CD4-positive, alpha-beta T cell (primary cell): ENCODE results near the gene EHMT2. TPM values are rescaled to one million over a fixed set of nuclear protein-coding genes. Genes with fewer than 3 reads are reported as not detected.
"Not testable (repeated sequence)": the region's sequence is repeated elsewhere in the genome, so short reads cannot be mapped to it uniquely, and the experiment has no call there.

Experiments
- ATAC-seq: fragments of 200-7000 bp; cut with Tn5 transposase; one replicate; pipeline ENCODE4 v1.10.0; 2022; ENCODE audit warnings: mild to moderate bottlenecking; ENCODE audit not compliant: poor library complexity
- CTCF ChIA-PET: fragments of 350-600 bp; sonication (Branson Sonifier 250); formaldehyde crosslinking; loops from one replicate; lab custom pipeline; 2021; ENCODE audit warnings: antibody characterized with exemption, inconsistent platforms; lab: Charles Lee
- POLR2A ChIA-PET: fragments of 350-600 bp; sonication (Branson Sonifier 250); formaldehyde crosslinking; loops from one replicate; lab custom pipeline; 2021; ENCODE audit warnings: antibody characterized with exemption, inconsistent platforms; lab: Charles Lee
- DNase-seq, 14 experiments: peaks; one replicate each; pipeline ENCODE4 v3.0.0-alpha.2; 2013 to 2020; ENCODE audit warnings: mixed read lengths in 2 of 14
- H3K27ac ChIP-seq, 2 donors: one replicate each; pipeline versions ENCODE4 v1.5.1 to v1.7.0; 2013; ENCODE audit warnings: low read length in 2 of 2, low read depth in 1 of 2, mild to moderate bottlenecking in 1 of 2
- H3K27me3 ChIP-seq, 2 experiments: 1 replicate in 1 of 2; 2 replicates in 1 of 2; pipeline versions ENCODE4 v1.6.1 to v1.7.0; 2013; ENCODE audit warnings: low read length in 2 of 2, control low read depth in 1 of 2, mild to moderate bottlenecking in 1 of 2, moderate library complexity in 1 of 2; ENCODE audit not compliant: insufficient read depth in 2 of 2, control insufficient read depth in 1 of 2
- H3K36me3 ChIP-seq: one replicate; pipeline ENCODE4 v1.6.1; 2013; ENCODE audit warnings: low read length, control low read depth; ENCODE audit not compliant: insufficient read depth
- H3K4me1 ChIP-seq: one replicate; pipeline ENCODE4 v1.6.1; 2013; ENCODE audit warnings: low read length, control low read depth; ENCODE audit not compliant: insufficient read depth
- H3K4me3 ChIP-seq: one replicate; pipeline ENCODE4 v1.5.1; 2013; ENCODE audit warnings: mild to moderate bottlenecking, low read length, moderate library complexity
- H3K9me3 ChIP-seq, 2 experiments: 1 replicate in 1 of 2; 2 replicates in 1 of 2; pipeline versions ENCODE4 v1.6.1 to v1.7.0; 2013; ENCODE audit warnings: low read length in 2 of 2, mild to moderate bottlenecking in 2 of 2, control low read depth in 1 of 2, moderate library complexity in 1 of 2; ENCODE audit not compliant: control insufficient read depth in 1 of 2, insufficient read depth in 1 of 2
- H3K27ac Mint-ChIP-seq: one replicate; pipeline ENCODE4 v1.8.0; 2020; ENCODE audit warnings: mixed read lengths
- H3K27me3 Mint-ChIP-seq: one replicate; pipeline ENCODE4 v1.8.0; 2021; ENCODE audit warnings: mixed read lengths
- H3K36me3 Mint-ChIP-seq: one replicate; pipeline ENCODE4 v1.8.0; 2021; ENCODE audit warnings: low read depth, mixed read lengths
- H3K4me1 Mint-ChIP-seq: one replicate; pipeline ENCODE4 v1.8.0; 2021; ENCODE audit warnings: low read depth, mixed read lengths
- H3K4me3 Mint-ChIP-seq: one replicate; pipeline ENCODE4 v1.8.0; 2020; ENCODE audit warnings: mild to moderate bottlenecking, mixed read lengths
- H3K9me3 Mint-ChIP-seq: one replicate; pipeline ENCODE4 v1.8.0; 2020; ENCODE audit warnings: mixed read lengths
- intact Hi-C, 2 experiments: fragments of 100-400 bp; cut with DNase I in 1 of 2; cut with micrococcal nuclease in 1 of 2; formaldehyde crosslinking; loops; one replicate each; pipeline versions ENCODE4 v1.15.1 to v1.9.0; 2023 to 2025; cut with DNase I, micrococcal nuclease
- total RNA-seq, 174 experiments: library from RNA in 2 of 174; stranded (reverse) in 2 of 174; gene quantifications; one replicate each; pipeline ENCODE4 v1.2.3 and lab custom pipeline; 2021 to 2026
- TF ChIP-seq, protein P1 (sequence below): fragments of 200-600 bp; IDR thresholded peaks from one replicate; pipeline ENCODE4 v1.8.0; 2022; ENCODE audit warnings: antibody characterized with exemption, mild to moderate bottlenecking

The EHMT2 gene
- total RNA-seq, 2 experiments from 2014 or later, result 36.3 to 36.6 TPM

DNA sequence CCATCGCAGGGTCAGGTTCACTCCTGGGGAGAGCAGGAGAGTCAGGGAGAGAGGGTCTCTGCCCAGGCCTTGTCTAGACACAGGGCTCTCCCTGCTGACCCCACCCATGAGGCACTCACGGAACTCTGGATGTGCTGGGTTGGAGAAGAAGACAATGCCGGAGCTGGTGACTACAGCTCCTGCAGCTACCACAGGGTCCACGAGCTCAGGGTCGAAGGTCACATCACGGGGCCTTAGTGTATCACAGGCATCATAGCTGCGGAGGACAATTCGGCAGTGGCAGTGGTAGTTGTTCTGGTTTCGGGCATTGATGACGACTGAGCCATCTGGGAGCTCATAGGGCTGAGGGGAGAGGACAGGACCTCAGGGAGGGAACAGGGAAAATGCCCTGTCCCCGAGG is 37.6 kb downstream of the EHMT2 start:
- H3K4me1 ChIP-seq, result peaks cover 35% of the 10 kb centered on the region
- Mint-ChIP-seq H3K36me3 (peaks cover 41% of the 10 kb centered on the region), H3K4me3 (peak overlapping the region; percentile 69), H3K9me3 (no peaks in the 10 kb centered on the region), H3K4me1 (peaks cover 28% of the 10 kb centered on the region), H3K27ac (no peak overlapping the region), H3K27me3 (no peaks in the 10 kb centered on the region)
- intact Hi-C loops, result loop anchor here in 1 of 2 experiments (2.0 to 10.0 kb wide), 2 partner anchors 37 to 1435 kb away; partner anchors contain the start of genes EHMT2 and RGL2
- DNase-seq (no peak), ATAC-seq (no peak)
- no peaks in the 10 kb centered on the region for H3K27me3 ChIP-seq
- no peak overlapping the region for H3K27ac ChIP-seq
- ChIA-PET POLR2A (interaction anchor here (1.0 kb wide), 1 partner anchor 24 kb away, joined by 4 read pairs; no protein-coding TSS in a partner anchor), CTCF (no interaction called here)
- TF ChIP-seq, protein P1, sequence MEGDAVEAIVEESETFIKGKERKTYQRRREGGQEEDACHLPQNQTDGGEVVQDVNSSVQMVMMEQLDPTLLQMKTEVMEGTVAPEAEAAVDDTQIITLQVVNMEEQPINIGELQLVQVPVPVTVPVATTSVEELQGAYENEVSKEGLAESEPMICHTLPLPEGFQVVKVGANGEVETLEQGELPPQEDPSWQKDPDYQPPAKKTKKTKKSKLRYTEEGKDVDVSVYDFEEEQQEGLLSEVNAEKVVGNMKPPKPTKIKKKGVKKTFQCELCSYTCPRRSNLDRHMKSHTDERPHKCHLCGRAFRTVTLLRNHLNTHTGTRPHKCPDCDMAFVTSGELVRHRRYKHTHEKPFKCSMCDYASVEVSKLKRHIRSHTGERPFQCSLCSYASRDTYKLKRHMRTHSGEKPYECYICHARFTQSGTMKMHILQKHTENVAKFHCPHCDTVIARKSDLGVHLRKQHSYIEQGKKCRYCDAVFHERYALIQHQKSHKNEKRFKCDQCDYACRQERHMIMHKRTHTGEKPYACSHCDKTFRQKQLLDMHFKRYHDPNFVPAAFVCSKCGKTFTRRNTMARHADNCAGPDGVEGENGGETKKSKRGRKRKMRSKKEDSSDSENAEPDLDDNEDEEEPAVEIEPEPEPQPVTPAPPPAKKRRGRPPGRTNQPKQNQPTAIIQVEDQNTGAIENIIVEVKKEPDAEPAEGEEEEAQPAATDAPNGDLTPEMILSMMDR, result no peak
- H3K4me3 ChIP-seq, result no peak overlapping the region
- H3K36me3 ChIP-seq, result peaks cover 39% of the 10 kb centered on the region
- H3K9me3 ChIP-seq, result no peaks in the 10 kb centered on the region

DNA sequence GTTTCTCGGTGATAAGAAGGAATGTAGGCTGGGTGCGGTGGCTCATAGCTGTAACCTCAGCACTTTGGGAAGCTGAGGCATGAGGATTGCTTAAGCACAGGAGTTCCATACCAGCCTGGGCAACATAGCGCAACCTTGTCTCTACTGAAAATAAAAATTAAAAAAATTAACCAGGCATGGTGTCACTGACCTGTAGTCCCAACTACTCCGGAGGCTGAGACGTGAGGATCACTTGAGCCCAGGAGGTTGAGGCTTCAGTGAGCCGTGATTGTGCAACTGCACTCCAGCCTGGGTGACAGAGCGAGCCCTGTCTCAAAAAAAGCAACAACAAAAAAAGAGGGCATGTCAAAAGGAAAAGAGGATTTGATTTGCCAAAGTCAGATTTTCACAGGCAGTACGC is 38.8 kb downstream of the EHMT2 start:
- H3K27ac Mint-ChIP-seq, result no peak overlapping the region
- H3K9me3 Mint-ChIP-seq, result no peaks in the 10 kb centered on the region
- TF ChIP-seq, protein P1, result no peak
- Histone ChIP-seq H3K36me3 (peaks cover 39% of the 10 kb centered on the region), H3K27ac (no peak overlapping the region), H3K4me1 (peaks cover 23% of the 10 kb centered on the region), H3K27me3 (no peaks in the 10 kb centered on the region), H3K4me3 (no peak overlapping the region), H3K9me3 (no peaks in the 10 kb centered on the region)
- CTCF ChIA-PET, result no interaction called here
- no peak overlapping the region for H3K4me3 Mint-ChIP-seq
- ATAC-seq (no peak), DNase-seq (no peak)
- H3K36me3 Mint-ChIP-seq, result peaks cover 38% of the 10 kb centered on the region
- H3K27me3 Mint-ChIP-seq, result no peaks in the 10 kb centered on the region
- intact Hi-C loops, result no loop called here
- POLR2A ChIA-PET, result no interaction called here
- peaks cover 21% of the 10 kb centered on the region for H3K4me1 Mint-ChIP-seq

DNA sequence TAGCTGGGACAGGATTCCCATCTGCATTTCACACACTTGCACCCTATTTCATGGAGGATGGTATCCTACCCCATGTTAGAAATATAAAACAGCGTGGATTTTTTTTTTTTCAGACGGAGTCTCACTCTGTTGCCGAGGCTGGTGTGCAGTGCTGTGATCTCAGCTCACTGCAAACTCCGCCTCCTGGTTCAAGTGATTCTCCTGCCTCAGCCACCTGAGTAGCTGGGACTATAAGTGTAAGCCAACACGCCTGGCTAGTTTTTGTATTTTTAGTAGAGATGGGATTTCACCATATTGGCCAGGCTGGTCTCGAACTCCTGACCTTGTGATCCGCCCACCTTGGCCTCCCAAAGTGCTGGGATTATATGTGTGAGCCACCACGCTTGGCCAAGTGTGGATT is 39.7 kb downstream of the EHMT2 start:
- H3K9me3 ChIP-seq, H3K27me3 ChIP-seq, DNase-seq, H3K4me3 ChIP-seq, H3K27ac Mint-ChIP-seq, H3K27ac ChIP-seq, H3K4me3 Mint-ChIP-seq, POLR2A ChIA-PET, H3K27me3 Mint-ChIP-seq, CTCF ChIA-PET, intact Hi-C loops, H3K9me3 Mint-ChIP-seq, ATAC-seq: not testable (repeated sequence)
- Histone ChIP-seq H3K4me1 (peaks cover 16% of the 10 kb centered on the region), H3K36me3 (peaks cover 39% of the 10 kb centered on the region)
- H3K36me3 Mint-ChIP-seq, result peaks cover 34% of the 10 kb centered on the region
- H3K4me1 Mint-ChIP-seq, result peaks cover 16% of the 10 kb centered on the region

DNA sequence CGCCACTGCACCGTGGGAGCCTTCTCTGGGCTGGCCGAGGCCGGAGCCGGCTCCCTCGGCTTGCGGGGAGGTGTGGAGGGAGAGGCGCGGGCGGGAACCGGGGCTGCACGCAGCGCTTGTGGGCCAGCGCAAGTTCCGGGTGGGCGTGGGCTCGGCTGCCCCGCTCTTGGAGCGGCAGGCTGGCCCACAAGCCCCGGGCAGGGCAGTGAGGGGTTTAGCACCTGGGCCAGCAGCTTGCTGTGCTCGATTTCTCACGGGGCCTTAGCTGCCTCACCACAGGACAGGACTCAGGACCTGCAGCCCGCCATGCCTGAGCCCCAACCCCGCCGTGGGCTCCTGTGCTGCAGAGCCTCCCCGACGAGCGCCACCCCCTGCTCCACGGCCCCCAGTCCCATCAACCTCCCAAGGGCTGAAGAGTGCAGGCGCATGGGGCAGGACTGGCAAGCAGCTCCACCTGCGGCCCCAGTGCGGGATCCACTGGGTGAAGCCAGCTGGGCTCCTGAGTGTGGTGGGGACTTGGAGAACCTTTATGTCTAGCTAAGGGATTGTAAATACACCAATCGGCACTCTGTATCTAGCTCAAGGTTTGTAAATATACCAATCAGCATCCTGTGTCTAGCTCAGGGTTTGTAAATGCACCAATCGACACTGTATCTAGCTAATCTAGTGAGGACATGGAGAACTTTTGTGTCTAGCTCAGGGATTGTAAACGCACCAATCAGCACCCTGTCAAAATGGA is 45.3 kb downstream of the EHMT2 start:
- H3K36me3 Mint-ChIP-seq, H3K27me3 ChIP-seq, H3K4me3 ChIP-seq, CTCF ChIA-PET, H3K9me3 ChIP-seq, H3K27ac Mint-ChIP-seq, DNase-seq, H3K27ac ChIP-seq, H3K4me3 Mint-ChIP-seq, H3K27me3 Mint-ChIP-seq, H3K9me3 Mint-ChIP-seq, intact Hi-C loops, H3K36me3 ChIP-seq, ATAC-seq, H3K4me1 Mint-ChIP-seq, POLR2A ChIA-PET, H3K4me1 ChIP-seq: not testable (repeated sequence)
